HG03060 (cell line): ENCODE results near the gene PLEKHG5.
"Not testable (repeated sequence)": the region's sequence is repeated elsewhere in the genome, so short reads cannot be mapped to it uniquely, and the experiment has no call there.

ENCODE experiments used
- ATAC-seq: cut with Tn5 transposase; IDR thresholded peaks from one replicate; pipeline ENCODE4 v1.9.1; 2021; ENCODE audit warnings: low read depth, moderate number of reproducible peaks; ENCODE audit not compliant: unreplicated experiment

Gene PLEKHG5

GRCh38 chr1:6448749-6449631, 42.5 kb downstream of the PLEKHG5 start:
- no peak for ATAC-seq

GRCh38 chr1:6447818-6448748, 43.4 kb downstream of the PLEKHG5 start:
- ATAC-seq: no peak

- ATAC-seq: no peak
Measured at GRCh38 chr1:6447016-6447817, 44.2 kb downstream of the PLEKHG5 start.

GRCh38 chr1:6446665-6447015, 44.8 kb downstream of the PLEKHG5 start:
- no peak for ATAC-seq

DNA sequence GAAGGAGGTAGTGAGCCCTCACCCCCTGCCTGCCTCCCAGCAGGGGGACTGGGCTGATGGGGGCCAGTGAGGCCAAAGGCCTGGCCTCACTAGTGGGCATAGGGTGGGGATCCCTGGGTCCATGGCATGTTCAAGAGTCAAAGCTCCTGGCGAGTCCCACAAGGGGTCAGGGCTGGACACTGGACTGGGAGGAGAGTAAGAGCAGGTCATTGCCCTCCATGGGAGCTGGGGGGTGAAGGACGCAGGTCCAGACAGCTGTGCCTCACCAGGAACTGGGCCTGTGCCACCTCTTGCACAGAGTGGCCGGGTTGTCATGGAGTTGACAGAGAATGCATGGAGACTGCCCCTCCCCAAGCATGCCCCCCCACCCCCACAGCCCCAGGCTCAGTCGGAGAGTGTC, 45.5 kb downstream of the PLEKHG5 start:
- ATAC-seq: not testable (repeated sequence)

- no peak for ATAC-seq
Measured at GRCh38 chr1:6445062-6445763, 46.3 kb downstream of the PLEKHG5 start.

DNA sequence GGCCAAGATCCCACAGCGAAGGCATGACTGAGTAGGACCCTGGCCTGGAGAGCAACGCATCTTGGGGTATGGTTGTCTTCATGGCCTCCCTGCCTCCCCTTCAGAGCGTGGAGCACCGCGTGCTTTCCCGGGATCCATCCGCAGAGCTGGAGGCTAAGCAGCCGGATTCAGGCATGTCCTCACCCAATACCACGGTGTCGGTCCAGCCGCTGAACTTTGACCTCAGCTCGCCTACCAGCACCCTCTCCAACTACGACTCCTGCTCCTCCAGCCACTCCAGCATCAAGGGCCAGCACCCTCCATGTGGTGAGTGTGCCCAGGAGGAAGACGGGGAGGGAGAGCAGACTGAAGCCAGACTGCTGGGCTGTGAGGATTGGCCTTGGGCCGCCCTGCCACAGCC, 47.1 kb downstream of the PLEKHG5 start:
- ATAC-seq: no peak

- no peak for ATAC-seq
Measured at GRCh38 chr1:6443339-6444115, 47.9 kb downstream of the PLEKHG5 start.

DNA sequence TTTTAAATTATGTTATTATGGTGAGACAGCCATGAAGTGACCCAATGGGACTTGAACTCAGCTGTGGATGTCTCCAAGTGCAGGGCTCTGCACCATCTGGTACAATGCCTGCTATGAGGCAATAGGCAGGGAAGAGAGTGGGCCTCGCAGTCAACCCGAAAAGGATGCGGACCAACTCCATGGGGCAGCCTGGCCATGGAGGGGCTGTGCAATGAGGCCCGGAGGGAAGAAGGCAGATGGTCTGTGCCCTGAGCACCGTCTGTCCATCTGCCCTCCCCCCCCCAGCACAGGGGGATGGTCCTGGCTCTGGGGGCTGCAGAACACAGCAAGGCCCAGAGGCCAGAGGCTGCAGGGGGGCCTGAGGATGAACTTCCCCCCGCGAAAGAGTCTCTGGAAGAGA, 49.9 kb downstream of the PLEKHG5 start:
- ATAC-seq: no peak

DNA sequence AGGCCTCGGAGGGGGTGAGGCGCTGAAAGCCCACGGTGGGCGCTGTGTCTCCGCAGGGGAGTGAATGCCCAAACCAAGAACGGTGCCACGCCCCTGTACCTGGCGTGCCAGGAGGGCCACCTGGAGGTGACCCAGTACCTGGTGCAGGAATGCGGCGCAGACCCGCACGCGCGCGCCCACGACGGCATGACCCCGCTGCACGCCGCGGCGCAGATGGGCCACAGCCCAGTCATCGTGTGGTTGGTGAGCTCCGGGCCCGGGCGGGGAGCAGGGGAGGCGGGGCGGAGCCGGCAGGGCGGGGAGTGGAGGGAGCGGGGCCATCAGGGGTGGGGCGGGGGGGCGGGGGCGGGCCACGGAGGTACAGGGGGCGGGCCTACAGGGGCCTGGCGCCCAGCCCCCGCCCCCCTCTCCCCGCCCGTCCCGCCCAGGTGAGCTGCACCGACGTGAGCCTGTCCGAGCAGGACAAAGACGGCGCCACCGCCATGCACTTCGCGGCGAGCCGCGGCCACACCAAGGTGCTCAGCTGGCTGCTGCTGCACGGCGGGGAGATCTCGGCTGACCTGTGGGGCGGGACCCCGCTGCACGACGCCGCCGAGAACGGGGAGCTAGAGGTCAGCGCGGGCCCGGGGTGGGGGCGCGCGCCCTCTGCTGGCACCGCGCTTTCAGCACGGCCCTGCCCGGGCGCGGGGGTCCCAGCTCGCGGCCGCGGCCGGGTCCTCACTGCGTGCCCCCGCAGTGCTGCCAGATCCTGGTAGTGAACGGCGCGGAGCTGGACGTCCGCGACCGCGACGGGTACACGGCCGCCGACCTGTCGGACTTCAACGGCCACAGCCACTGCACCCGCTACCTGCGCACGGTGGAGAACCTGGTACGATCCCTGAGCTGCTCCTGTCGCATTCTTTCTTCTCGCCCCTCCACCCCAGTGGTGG, 51.0 kb downstream of the PLEKHG5 start:
- no peak for ATAC-seq

GRCh38 chr1:6438047-6438525, 53.4 kb downstream of the PLEKHG5 start:
- peak; percentile 41 for ATAC-seq

- ATAC-seq: not testable (repeated sequence)
Measured at GRCh38 chr1:6437012-6437700, 54.3 kb downstream of the PLEKHG5 start.

- not testable (repeated sequence) for ATAC-seq
Measured at GRCh38 chr1:6436277-6436676, 55.2 kb downstream of the PLEKHG5 start.

GRCh38 chr1:6435547-6435946, 55.9 kb downstream of the PLEKHG5 start:
- no peak for ATAC-seq

GRCh38 chr1:6435129-6435528, 56.3 kb downstream of the PLEKHG5 start:
- ATAC-seq: no peak

DNA sequence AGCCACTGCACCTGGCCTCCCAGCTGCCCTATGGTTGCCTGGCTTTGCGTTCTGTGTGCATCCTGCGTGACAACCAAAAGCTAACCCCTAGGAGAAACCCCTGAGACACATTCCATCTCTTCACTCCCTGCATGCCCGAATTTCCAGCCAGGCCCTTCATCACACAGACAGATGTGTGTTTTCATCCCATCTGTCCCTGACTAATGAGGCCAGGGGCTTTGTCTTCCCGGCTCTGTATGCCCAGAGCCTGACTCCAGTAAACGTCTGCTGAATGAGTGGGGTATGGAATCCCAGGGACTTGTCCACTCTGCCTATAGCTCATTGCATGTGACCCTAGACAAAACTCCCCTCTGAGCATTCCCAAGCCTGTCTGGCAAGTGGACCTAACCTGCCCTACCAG, 57.3 kb downstream of the PLEKHG5 start:
- ATAC-seq: no peak
